H1 (cell line): ENCODE measurements around the gene ITPR1. TPM values are rescaled to one million over a fixed set of nuclear protein-coding genes. Genes with fewer than 3 reads are reported as not detected.

ENCODE experiments used
- CTCF ChIA-PET: fragments of 300-600 bp; sonication (Branson Sonifier 250); formaldehyde crosslinking; loops from one replicate; lab custom pipeline; 2021; ENCODE audit not compliant: partially characterized antibody; lab: Charles Lee
- POLR2A ChIA-PET: fragments of 300-600 bp; sonication (Branson Sonifier 250); formaldehyde crosslinking; loops from one replicate; lab custom pipeline; 2021; ENCODE audit warnings: inconsistent platforms; ENCODE audit not compliant: partially characterized antibody; lab: Charles Lee
- DNase-seq, 2 experiments: peaks; one replicate each; pipeline versions ENCODE4 v3.0.0 to v3.0.0-alpha.2; 2010 to 2022; ENCODE audit warnings: low spot score in 2 of 2, low read depth in 1 of 2, mixed read lengths in 1 of 2
- FAIRE-seq: peaks from 2 replicates; lab custom pipeline; 2011; peaks lifted over from hg19 to GRCh38; lab: Jason Lieb, UNC
- H2AFZ ChIP-seq: 2 replicates; pipeline ENCODE4 v1.8.1; 2012; ENCODE audit warnings: low read length, inconsistent platforms
- H2AK5ac ChIP-seq: 2 replicates; pipeline ENCODE4 v1.6.1; 2013; ENCODE audit warnings: low read depth, low read length
- H2BK120ac ChIP-seq: replicated peaks from 2 replicates; pipeline ENCODE3; 2013; ENCODE audit warnings: low read depth, low read length, inconsistent platforms
- H2BK12ac ChIP-seq: 2 replicates; pipeline ENCODE4 v1.6.1; 2013; ENCODE audit warnings: low read depth, low read length
- H2BK15ac ChIP-seq: 2 replicates; pipeline ENCODE4 v1.6.1; 2013; ENCODE audit warnings: low read length
- H2BK20ac ChIP-seq: 2 replicates; pipeline ENCODE4 v1.6.1; 2013; ENCODE audit warnings: low read length
- H2BK5ac ChIP-seq: 2 replicates; pipeline ENCODE4 v1.6.1; 2013; ENCODE audit warnings: low read depth, low read length
- H3K14ac ChIP-seq: 2 replicates; pipeline ENCODE4 v1.6.1; 2013; ENCODE audit warnings: inconsistent platforms; ENCODE audit not compliant: insufficient read length
- H3K18ac ChIP-seq: 2 replicates; pipeline ENCODE4 v1.6.1; 2013; ENCODE audit warnings: low read length; ENCODE audit errors: extremely low read depth
- H3K23ac ChIP-seq: 2 replicates; pipeline ENCODE4 v1.6.1; 2013; ENCODE audit warnings: inconsistent platforms; ENCODE audit not compliant: insufficient read length
- H3K23me2 ChIP-seq: 2 replicates; pipeline ENCODE4 v1.6.1; 2013; ENCODE audit warnings: low read depth, low read length
- H3K27ac ChIP-seq: 2 replicates; pipeline ENCODE4 v1.6.1; 2011; ENCODE audit warnings: low read depth, low read length, inconsistent platforms
- H3K27me3 ChIP-seq, 4 experiments: replicated peaks in 1 of 4; 1 replicate in 1 of 4; 2 replicates in 3 of 4; pipeline versions ENCODE4 v1.6.1 to v1.8.1; 2011 to 2013; ENCODE audit warnings: low read length in 3 of 4, mild to moderate bottlenecking in 3 of 4, inconsistent platforms in 2 of 4, mixed read lengths in 2 of 4, moderate library complexity in 1 of 4; ENCODE audit not compliant: control insufficient read depth in 3 of 4, insufficient read depth in 3 of 4; ENCODE audit errors: extremely low read depth in 1 of 4
- H3K36me3 ChIP-seq, 4 experiments: 2 replicates each; pipeline versions ENCODE4 v1.6.1 to v1.8.1; 2011 to 2013; ENCODE audit warnings: mild to moderate bottlenecking in 4 of 4, low read length in 3 of 4, moderate library complexity in 2 of 4, control low read depth in 1 of 4, inconsistent platforms in 1 of 4; ENCODE audit not compliant: insufficient read depth in 4 of 4, control insufficient read depth in 2 of 4
- H3K4ac ChIP-seq: replicated peaks from 2 replicates; pipeline ENCODE3; 2013; ENCODE audit warnings: low read length, low read depth, mixed read lengths, inconsistent platforms; ENCODE audit not compliant: insufficient read length
- H3K4me1 ChIP-seq, 4 experiments: replicated peaks in 1 of 4; 1 replicate in 1 of 4; 2 replicates in 3 of 4; pipeline versions ENCODE4 v1.6.1 to v1.8.1; 2011 to 2013; ENCODE audit warnings: low read length in 3 of 4, inconsistent platforms in 2 of 4, mixed read lengths in 1 of 4; ENCODE audit not compliant: insufficient read depth in 4 of 4, control insufficient read depth in 3 of 4
- H3K4me2 ChIP-seq, 2 experiments: 2 replicates each; pipeline versions ENCODE4 v1.6.1 to v1.8.1; 2011 to 2013; ENCODE audit warnings: low read depth in 2 of 2, low read length in 2 of 2, control low read depth in 1 of 2, inconsistent platforms in 1 of 2, mild to moderate bottlenecking in 1 of 2; ENCODE audit not compliant: insufficient read depth in 1 of 2
- H3K4me3 ChIP-seq, 4 experiments: fragments of 200-600, 300-600 bp in 1 of 4; sonication (generic), shearing (Covaris generic), sonication (Bioruptor Twin) in 1 of 4; 2 replicates each; pipeline versions ENCODE4 v1.5.1 to v1.8.1; 2011 to 2016; ENCODE audit warnings: low read length in 4 of 4, low read depth in 3 of 4, control low read depth in 2 of 4, inconsistent platforms in 2 of 4, mild to moderate bottlenecking in 2 of 4, mixed read lengths in 1 of 4, moderate library complexity in 1 of 4; ENCODE audit not compliant: insufficient read depth in 2 of 4; ENCODE audit errors: extremely low read depth in 1 of 4
- H3K56ac ChIP-seq: replicated peaks from 2 replicates; pipeline ENCODE3; 2013; ENCODE audit warnings: low read depth, mild to moderate bottlenecking, mixed read lengths, low read length, inconsistent platforms; ENCODE audit not compliant: insufficient read length
- H3K79me1 ChIP-seq: 2 replicates; pipeline ENCODE4 v1.6.1; 2013; ENCODE audit warnings: low read depth, low read length, control low read depth
- H3K79me2 ChIP-seq, 2 experiments: 2 replicates each; pipeline versions ENCODE4 v1.6.1 to v1.8.1; 2012 to 2013; ENCODE audit warnings: low read length in 2 of 2, mild to moderate bottlenecking in 2 of 2, inconsistent platforms in 1 of 2; ENCODE audit not compliant: insufficient read depth in 2 of 2, control insufficient read depth in 1 of 2
- H3K9ac ChIP-seq, 4 experiments: replicated peaks in 1 of 4; 1 replicate in 1 of 4; 2 replicates in 3 of 4; pipeline versions ENCODE4 v1.6.1 to v1.8.1; 2011 to 2013; ENCODE audit warnings: low read depth in 3 of 4, low read length in 3 of 4, control low read depth in 2 of 4, mild to moderate bottlenecking in 2 of 4, moderate library complexity in 2 of 4, inconsistent platforms in 1 of 4; ENCODE audit errors: extremely low read depth in 1 of 4
- H3K9me3 ChIP-seq, 2 experiments: 2 replicates each; pipeline versions ENCODE4 v1.6.1 to v1.8.1; 2012 to 2013; ENCODE audit warnings: mild to moderate bottlenecking in 2 of 2, moderate library complexity in 2 of 2, control low read depth in 1 of 2, inconsistent platforms in 1 of 2, low read depth in 1 of 2, low read length in 1 of 2, mixed read lengths in 1 of 2; ENCODE audit not compliant: insufficient read depth in 2 of 2
- H4K20me1 ChIP-seq, 2 experiments: replicated peaks in 1 of 2; 2 replicates each; pipeline versions ENCODE3 to v1.8.1; 2011 to 2013; ENCODE audit warnings: inconsistent platforms in 2 of 2, low read length in 2 of 2, mild to moderate bottlenecking in 1 of 2; ENCODE audit not compliant: insufficient read depth in 2 of 2, control insufficient read depth in 1 of 2
- H4K5ac ChIP-seq: 2 replicates; pipeline ENCODE4 v1.6.1; 2013; ENCODE audit warnings: low read length, low read depth, mixed read lengths, inconsistent platforms; ENCODE audit not compliant: insufficient read length
- H4K8ac ChIP-seq: 2 replicates; pipeline ENCODE4 v1.8.0; 2013; ENCODE audit warnings: mild to moderate bottlenecking, moderate library complexity, low read length, inconsistent platforms; ENCODE audit not compliant: insufficient read depth; ENCODE audit errors: extremely low read depth
- H4K91ac ChIP-seq: replicated peaks from 2 replicates; pipeline ENCODE3; 2013; ENCODE audit warnings: low read length, mixed read lengths, inconsistent platforms; ENCODE audit not compliant: insufficient read length
- BRCA1 ChIP-seq: IDR thresholded peaks from 2 replicates; pipeline ENCODE4 v1.6.1; 2012; ENCODE audit warnings: low read depth, low read length, improper control_type of control experiment
- CHD1 ChIP-seq: IDR thresholded peaks from 2 replicates; pipeline ENCODE4 v1.6.1; 2012; ENCODE audit warnings: low read depth, low read length, improper control_type of control experiment
- CHD2 ChIP-seq: IDR thresholded peaks from 2 replicates; pipeline ENCODE4 v1.6.1; 2012; ENCODE audit warnings: low read length, improper control_type of control experiment
- CREB1 ChIP-seq: IDR thresholded peaks from 2 replicates; pipeline ENCODE4 v1.6.1; 2012; ENCODE audit warnings: inconsistent platforms
- GABPA ChIP-seq: IDR thresholded peaks from 2 replicates; pipeline ENCODE4 v1.6.1; 2011; ENCODE audit warnings: mild to moderate bottlenecking, low read length, moderate library complexity, borderline replicate concordance; ENCODE audit not compliant: insufficient read depth
- GTF2F1 ChIP-seq: IDR thresholded peaks from 2 replicates; pipeline ENCODE4 v1.6.1; 2012; ENCODE audit warnings: low read depth, low read length, improper control_type of control experiment, borderline replicate concordance
- HDAC2 ChIP-seq, 2 experiments: fragments of 300-600 bp in 1 of 2; sonication (generic) in 1 of 2; IDR thresholded peaks; 2 replicates each; pipeline ENCODE4 v1.6.1; 2011 to 2012; ENCODE audit warnings: low read depth in 2 of 2, low read length in 2 of 2, mild to moderate bottlenecking in 2 of 2, moderate library complexity in 2 of 2, borderline replicate concordance in 1 of 2, inconsistent platforms in 1 of 2
- KDM1A ChIP-seq: fragments of 200-600, 300-600 bp; sonication (generic); IDR thresholded peaks from 2 replicates; pipeline ENCODE4 v1.7.1; 2016; ENCODE audit warnings: mild to moderate bottlenecking, low read length, borderline replicate concordance
- TCF12 ChIP-seq: IDR thresholded peaks from 2 replicates; pipeline ENCODE4 v1.6.1; 2011; ENCODE audit warnings: low read depth, mild to moderate bottlenecking, low read length
- YY1 ChIP-seq: IDR thresholded peaks from 2 replicates; pipeline ENCODE4 v1.6.1; 2011; ENCODE audit warnings: low read depth, mild to moderate bottlenecking, low read length
- ZNF274 ChIP-seq: IDR thresholded peaks from 2 replicates; pipeline ENCODE4 v1.7.0; 2012; ENCODE audit warnings: low read length, borderline replicate concordance; ENCODE audit errors: extremely low read depth
- whole genome bisulfite sequencing, 2 experiments: shearing (Covaris generic) in 1 of 2; methylation state at CpG; one replicate each; pipeline versions ENCODE4 v1.1.6 to v1.1.7; 2013 to 2015; ENCODE audit warnings: low lambda C conversion rate in 2 of 2, mixed read lengths in 2 of 2, inconsistent platforms in 1 of 2, low coverage in 1 of 2, missing lambda C conversion rate in 1 of 2; ENCODE audit not compliant: insufficient replicate concordance in 2 of 2, insufficient coverage in 1 of 2, insufficient read length in 1 of 2; ENCODE audit errors: extremely low coverage in 1 of 2, missing lambda C conversion rate in 1 of 2; 5-methylcytosine and 5-hydroxymethylcytosine counted together
- polyA plus RNA-seq, 7 experiments: library from polyadenylated mRNA; depleted of rRNA in 3 of 7; stranded (reverse) in 5 of 7; unstranded in 2 of 7; fragments of >200 nt in 5 of 7; fragments of 200-250 nt in 2 of 7; gene quantifications; 1 replicate in 5 of 7; 2 replicates in 1 of 7; 4 replicates in 1 of 7; pipeline versions ENCODE4 v1.2.1 to v1.2.3, GENCODE V29; 2011 to 2013; ENCODE audit warnings: missing spikeins in 2 of 7, mixed read lengths in 2 of 7
- total RNA-seq: library from RNA; stranded (reverse); fragmentation: NEBNext Ultra II Directional; extraction: Animal tissue kit (Norgen Biotek cat#: 25700); gene quantifications from 2 replicates; pipeline ENCODE4 v1.2.1, GENCODE V29; 2021
- TF ChIP-seq, protein P1 (sequence below), 3 experiments: IDR thresholded peaks; 1 replicate in 2 of 3; 2 replicates in 1 of 3; pipeline versions ENCODE4 v1.5.1 to v1.6.1; 2011; ENCODE audit warnings: low read length in 3 of 3, mild to moderate bottlenecking in 3 of 3, inconsistent platforms in 2 of 3, low read depth in 1 of 3, moderate library complexity in 1 of 3; ENCODE audit not compliant: insufficient read depth in 1 of 3; ENCODE audit errors: control extremely low read depth in 1 of 3

ITPR1 gene
- total and polyA plus RNA-seq, 2 of the 8 experiments (the other 6 are each of a cell fraction or from before 2014, with no cell fraction given), result 2.5 to 16.3 TPM

DNA sequence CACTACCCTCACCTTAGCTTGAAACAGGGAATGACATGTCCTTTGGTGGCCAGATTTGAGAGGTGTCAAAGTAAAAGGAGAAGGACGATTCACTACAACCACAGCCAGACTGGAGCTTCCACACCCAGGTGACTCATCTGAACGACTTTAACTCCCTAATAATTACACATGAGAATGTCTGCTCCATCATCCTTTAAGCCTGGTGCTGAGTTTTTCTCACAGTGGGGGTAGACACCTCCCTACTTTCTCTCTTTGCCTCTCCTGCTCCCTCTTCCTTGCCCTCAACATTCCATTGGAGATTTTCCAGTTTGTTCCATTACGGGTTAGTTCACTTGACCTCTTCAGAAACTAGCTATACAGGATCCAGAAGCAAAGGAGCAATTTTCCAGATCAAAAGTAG, 331.8 kb downstream of the ITPR1 start:
- Histone ChIP-seq H3K4me1 (peaks cover 0 to 4% (median 2%) of the 10 kb centered on the region in 4 experiments; a peak in 3 of 7 replicates), H3K4me3 (no peak overlapping the region), H3K14ac (no peak overlapping the region), H3K23ac (no peak overlapping the region), H2BK20ac (no peak overlapping the region), H2BK15ac (no peak overlapping the region), H2BK120ac (no peak overlapping the region), H4K5ac (no peak overlapping the region), H2AK5ac (no peak overlapping the region), H4K91ac (no peak overlapping the region), H3K79me2 (no peaks in the 10 kb centered on the region), H2BK5ac (no peak overlapping the region), H3K9me3 (no peaks in the 10 kb centered on the region), H3K79me1 (no peaks in the 10 kb centered on the region), H3K36me3 (no peaks in the 10 kb centered on the region), H2BK12ac (no peak overlapping the region), H3K23me2 (no peaks in the 10 kb centered on the region; the same call in 1 of the 2 replicates), H3K4me2 (no peak overlapping the region), H4K20me1 (peaks cover 0 to 2% of the 10 kb centered on the region in 2 experiments), H3K27me3 (no peaks in the 10 kb centered on the region), H3K56ac (no peak overlapping the region), H3K27ac (no peak overlapping the region), H3K9ac (no peak overlapping the region), H2AFZ (no peak overlapping the region), H4K8ac (no peak overlapping the region), H3K18ac (no peak overlapping the region), H3K4ac (no peak overlapping the region)
- no peak for FAIRE-seq
- ChIA-PET POLR2A (interaction anchor here (1.2 to 1.5 kb wide), 2 partner anchors 10 to 81 kb away, joined by 3 read pairs; no protein-coding TSS in a partner anchor), CTCF (interaction anchor here (1.4 to 1.6 kb wide), 2 partner anchors 21 to 151 kb away, joined by 3 to 5 read pairs; no protein-coding TSS in a partner anchor)
- peak in 1 of 2 experiments; percentile 33 for DNase-seq
- WGBS, 2 experiments, result 60% methylated on average over 3 of the region's 3 CpGs; no CpG with 5 or more reads in 1 of the 2 experiments
- TF ChIP-seq CHD2 (no peak), BRCA1 (no peak), GTF2F1 (no peak), HDAC2 (IDR thresholded peaks at IDR 0.05; ENCODE audit: borderline replicate concordance in 1 of 2, low read depth in 2 of 2, low read length in 2 of 2) (no peak), TCF12 (no peak), GABPA (no peak), ZNF274 (no peak), KDM1A (no peak), CHD1 (no peak), CREB1 (no peak), YY1 (no peak)
- TF ChIP-seq, protein P1, sequence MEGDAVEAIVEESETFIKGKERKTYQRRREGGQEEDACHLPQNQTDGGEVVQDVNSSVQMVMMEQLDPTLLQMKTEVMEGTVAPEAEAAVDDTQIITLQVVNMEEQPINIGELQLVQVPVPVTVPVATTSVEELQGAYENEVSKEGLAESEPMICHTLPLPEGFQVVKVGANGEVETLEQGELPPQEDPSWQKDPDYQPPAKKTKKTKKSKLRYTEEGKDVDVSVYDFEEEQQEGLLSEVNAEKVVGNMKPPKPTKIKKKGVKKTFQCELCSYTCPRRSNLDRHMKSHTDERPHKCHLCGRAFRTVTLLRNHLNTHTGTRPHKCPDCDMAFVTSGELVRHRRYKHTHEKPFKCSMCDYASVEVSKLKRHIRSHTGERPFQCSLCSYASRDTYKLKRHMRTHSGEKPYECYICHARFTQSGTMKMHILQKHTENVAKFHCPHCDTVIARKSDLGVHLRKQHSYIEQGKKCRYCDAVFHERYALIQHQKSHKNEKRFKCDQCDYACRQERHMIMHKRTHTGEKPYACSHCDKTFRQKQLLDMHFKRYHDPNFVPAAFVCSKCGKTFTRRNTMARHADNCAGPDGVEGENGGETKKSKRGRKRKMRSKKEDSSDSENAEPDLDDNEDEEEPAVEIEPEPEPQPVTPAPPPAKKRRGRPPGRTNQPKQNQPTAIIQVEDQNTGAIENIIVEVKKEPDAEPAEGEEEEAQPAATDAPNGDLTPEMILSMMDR (IDR thresholded peaks at IDR 0.05; ENCODE audit: control extremely low read depth in 1 of 3, insufficient read depth in 1 of 3, low read depth in 1 of 3, low read length in 3 of 3), result no peak
